ENCODE measurements around the gene ZNF304. TPM values are rescaled to one million over a fixed set of nuclear protein-coding genes. Genes with fewer than 3 reads are reported as not detected.
"Not testable (repeated sequence)": the region's sequence is repeated elsewhere in the genome, so short reads cannot be mapped to it uniquely, and the experiment has no call there.

Gene ZNF304
- total RNA-seq, 1 donor from 2014 or later = 11.6 TPM

GRCh38 chr19:57362419-57362818 lies 11.3 kb downstream of the ZNF304 start:
- DNase-seq (ENCODE audit: low spot score) = no peak

GRCh38 chr19:57362997-57363687 lies 12.1 kb downstream of the ZNF304 start, which contains the start of the genes TRAPPC2B and ZNF547:
TSS of gene TRAPPC2B (plus strand) at chr19:57363551. CDS start at chr19:57364834, 1,283 bp downstream.
TSS of gene ZNF547 (plus strand) at chr19:57363551. CDS start at chr19:57368556, 5,005 bp downstream.
- peak; percentile 100 for DNase-seq (ENCODE audit: low spot score)

GRCh38 chr19:57363688-57364181 lies 12.7 kb downstream of the ZNF304 start:
- no peak for DNase-seq (ENCODE audit: low spot score)

GRCh38 chr19:57366776-57367175 lies 15.7 kb downstream of the ZNF304 start:
- DNase-seq (ENCODE audit: low spot score) = no peak

- no peak for DNase-seq (ENCODE audit: low spot score)
These were observed 23.1 kb downstream of the ZNF304 start for GRCh38 chr19:57374179-57374578.

GRCh38 chr19:57374647-57375046 lies 23.6 kb downstream of the ZNF304 start:
- DNase-seq (ENCODE audit: low spot score) = not testable (repeated sequence)

GRCh38 chr19:57376151-57376550 lies 25.1 kb downstream of the ZNF304 start:
- no peak for DNase-seq (ENCODE audit: low spot score)

- DNase-seq (ENCODE audit: low spot score) = no peak
These were observed 26.6 kb downstream of the ZNF304 start for GRCh38 chr19:57377498-57378146.

GRCh38 chr19:57380923-57381322 lies 29.9 kb downstream of the ZNF304 start:
- DNase-seq (ENCODE audit: low spot score) = no peak

- DNase-seq (ENCODE audit: low spot score) = no peak
These were observed 31.9 kb downstream of the ZNF304 start for GRCh38 chr19:57382806-57383488.

GRCh38 chr19:57389194-57389729 lies 38.2 kb downstream of the ZNF304 start:
- DNase-seq (ENCODE audit: low spot score) = no peak

- peak; percentile 96 for DNase-seq (ENCODE audit: low spot score)
These were observed 38.9 kb downstream of the ZNF304 start, which contains the start of gene ZNF548 for GRCh38 chr19:57389730-57390598. TSS of gene ZNF548 (plus strand) at chr19:57389854. CDS start at chr19:57390100, 246 bp downstream.

GRCh38 chr19:57395710-57396109 lies 44.6 kb downstream of the ZNF304 start:
- no peak for DNase-seq (ENCODE audit: low spot score)

- DNase-seq (ENCODE audit: low spot score) = no peak
These were observed 47.8 kb downstream of the ZNF304 start for GRCh38 chr19:57398868-57399267.

- DNase-seq (ENCODE audit: low spot score) = no peak
These were observed 52.9 kb downstream of the ZNF304 start for GRCh38 chr19:57403737-57404563.

- peak; percentile 71 for DNase-seq (ENCODE audit: low spot score)
These were observed 55.5 kb downstream of the ZNF304 start for GRCh38 chr19:57406516-57407123.
